ENCODE measurements around the gene RUFY1.

The RUFY1 gene

DNA sequence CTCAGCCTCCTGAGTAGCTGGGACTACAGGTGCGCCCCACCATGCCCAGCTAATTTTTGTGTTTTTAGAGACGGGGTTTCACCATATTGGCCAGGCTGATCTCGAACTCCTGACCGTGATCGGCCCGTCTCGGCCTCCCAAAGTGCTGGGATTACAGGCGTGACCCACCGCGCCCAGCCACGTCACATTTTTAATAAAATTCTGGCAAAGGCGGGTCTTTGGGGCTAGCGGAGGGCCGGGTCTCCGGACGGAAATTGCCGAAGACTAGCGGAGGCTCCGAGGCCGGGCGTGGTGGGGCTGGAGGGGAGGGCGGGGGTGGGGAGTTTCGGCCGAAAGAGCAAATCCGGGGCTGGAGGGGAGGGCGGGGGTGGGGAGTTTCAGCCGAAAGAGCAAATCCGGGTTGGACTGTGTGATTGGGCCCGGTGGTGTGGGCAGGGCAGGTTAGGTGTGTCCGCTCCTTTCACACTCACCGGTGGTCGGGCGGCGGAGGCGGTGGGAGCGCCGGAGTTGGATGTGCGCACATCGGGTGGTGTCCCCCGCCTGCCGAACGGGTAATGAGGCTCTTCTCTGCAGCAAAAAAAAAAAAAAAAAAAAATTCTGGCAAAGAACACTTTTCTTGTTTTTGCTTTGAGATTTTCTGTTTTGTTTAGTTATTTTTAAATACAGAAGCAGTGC, 27.1 kb downstream of the RUFY1 start:
- TF ChIP-seq, protein P1, sequence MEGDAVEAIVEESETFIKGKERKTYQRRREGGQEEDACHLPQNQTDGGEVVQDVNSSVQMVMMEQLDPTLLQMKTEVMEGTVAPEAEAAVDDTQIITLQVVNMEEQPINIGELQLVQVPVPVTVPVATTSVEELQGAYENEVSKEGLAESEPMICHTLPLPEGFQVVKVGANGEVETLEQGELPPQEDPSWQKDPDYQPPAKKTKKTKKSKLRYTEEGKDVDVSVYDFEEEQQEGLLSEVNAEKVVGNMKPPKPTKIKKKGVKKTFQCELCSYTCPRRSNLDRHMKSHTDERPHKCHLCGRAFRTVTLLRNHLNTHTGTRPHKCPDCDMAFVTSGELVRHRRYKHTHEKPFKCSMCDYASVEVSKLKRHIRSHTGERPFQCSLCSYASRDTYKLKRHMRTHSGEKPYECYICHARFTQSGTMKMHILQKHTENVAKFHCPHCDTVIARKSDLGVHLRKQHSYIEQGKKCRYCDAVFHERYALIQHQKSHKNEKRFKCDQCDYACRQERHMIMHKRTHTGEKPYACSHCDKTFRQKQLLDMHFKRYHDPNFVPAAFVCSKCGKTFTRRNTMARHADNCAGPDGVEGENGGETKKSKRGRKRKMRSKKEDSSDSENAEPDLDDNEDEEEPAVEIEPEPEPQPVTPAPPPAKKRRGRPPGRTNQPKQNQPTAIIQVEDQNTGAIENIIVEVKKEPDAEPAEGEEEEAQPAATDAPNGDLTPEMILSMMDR (IDR thresholded peaks at IDR 0.05; ENCODE audit: low read depth, low read length), result no peak
- no peak overlapping the region for H3K4me3 ChIP-seq (ENCODE audit: low read depth, low read length)

DNA sequence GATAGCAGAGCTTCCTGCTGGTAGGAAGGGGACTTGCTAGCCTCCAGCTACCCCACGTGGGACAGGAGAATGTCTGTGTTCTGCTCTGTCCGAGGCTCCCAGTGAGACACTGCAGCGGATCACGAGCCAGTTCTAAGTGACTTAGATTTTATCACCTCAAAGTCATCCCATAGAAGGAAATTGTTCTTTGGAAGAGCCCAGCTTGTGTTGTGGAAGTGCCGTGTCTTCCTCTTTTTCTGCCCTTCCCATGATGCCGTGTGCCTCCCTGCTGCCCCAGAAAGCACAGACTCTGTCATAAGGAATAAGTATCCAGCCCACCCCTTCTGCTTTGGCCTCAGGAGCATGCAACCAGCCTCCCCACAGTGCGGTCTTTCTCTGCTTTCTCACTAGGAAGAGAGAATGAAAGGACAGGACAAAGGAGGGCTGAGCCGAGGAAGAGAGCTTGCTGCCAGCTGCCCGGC, 35.6 kb downstream of the RUFY1 start:
- TF ChIP-seq, protein P1 (IDR thresholded peaks at IDR 0.05; ENCODE audit: low read depth, low read length), result no peak
- no peak overlapping the region for H3K4me3 ChIP-seq (ENCODE audit: low read depth, low read length)

DNA sequence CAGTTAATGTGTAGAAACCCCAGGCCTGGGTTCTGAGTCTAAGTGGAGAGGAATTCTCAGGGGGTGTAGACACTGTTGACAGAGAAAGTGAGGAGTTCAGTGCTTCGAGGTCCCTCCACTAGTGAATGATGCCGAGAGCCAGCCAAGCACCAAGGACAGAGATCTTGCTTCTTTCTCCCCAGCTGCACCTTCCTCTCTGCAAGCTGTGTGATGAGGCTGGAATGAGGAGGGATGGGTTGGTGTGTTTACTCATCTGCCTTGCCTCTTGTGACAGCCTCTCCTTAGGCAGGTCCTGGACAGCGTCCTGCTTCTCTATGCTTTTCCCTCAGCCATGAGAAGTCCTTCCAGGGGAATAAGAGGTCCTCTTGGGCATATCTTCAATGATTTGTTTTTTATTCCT, 37.8 kb downstream of the RUFY1 start:
- TF ChIP-seq, protein P1 (IDR thresholded peaks at IDR 0.05; ENCODE audit: low read depth, low read length), result no peak
- no peak overlapping the region for H3K4me3 ChIP-seq (ENCODE audit: low read depth, low read length)

DNA sequence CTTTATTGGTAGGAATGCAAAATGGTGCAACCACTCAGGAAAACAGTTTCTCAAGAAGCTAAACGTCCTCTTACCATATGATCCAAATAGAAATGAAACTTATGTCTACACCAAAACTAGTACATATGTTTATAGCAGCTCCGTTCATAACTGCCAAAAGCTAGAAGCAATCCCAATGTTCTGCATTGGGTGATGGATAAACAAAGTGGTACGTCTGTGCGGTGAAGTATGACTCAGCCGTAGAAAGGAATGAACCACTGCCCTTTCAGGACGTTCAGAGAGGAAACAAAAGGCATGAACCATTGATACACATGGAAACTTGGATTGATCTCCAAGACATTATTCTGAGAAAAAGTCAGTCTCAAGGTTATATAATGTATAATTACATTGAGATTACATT, 45.6 kb downstream of the RUFY1 start:
- H3K4me3 ChIP-seq (ENCODE audit: low read depth, low read length), result no peak overlapping the region
- TF ChIP-seq, protein P1 (IDR thresholded peaks at IDR 0.05; ENCODE audit: low read depth, low read length), result no peak

DNA sequence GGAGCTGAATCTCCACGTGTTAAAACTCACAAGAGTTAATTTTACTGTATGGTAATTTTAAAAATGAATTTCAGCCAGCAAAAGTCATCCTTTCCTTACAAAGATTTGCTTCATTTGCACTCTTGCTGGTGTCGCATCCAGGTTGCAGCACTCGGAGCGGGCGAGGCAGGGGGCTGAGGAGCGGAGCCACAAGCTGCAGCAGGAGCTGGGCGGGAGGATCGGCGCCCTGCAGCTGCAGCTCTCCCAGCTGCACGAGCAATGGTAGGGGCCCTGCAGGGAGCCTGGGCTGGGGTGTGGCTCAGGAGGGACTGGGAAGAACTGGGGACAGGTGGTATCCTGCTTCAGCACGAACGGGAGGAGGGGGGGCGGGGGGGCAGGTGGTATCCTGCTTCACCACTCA, 46.1 kb downstream of the RUFY1 start:
- H3K4me3 ChIP-seq (ENCODE audit: low read depth, low read length), result no peak overlapping the region
- TF ChIP-seq, protein P1 (IDR thresholded peaks at IDR 0.05; ENCODE audit: low read depth, low read length), result no peak

DNA sequence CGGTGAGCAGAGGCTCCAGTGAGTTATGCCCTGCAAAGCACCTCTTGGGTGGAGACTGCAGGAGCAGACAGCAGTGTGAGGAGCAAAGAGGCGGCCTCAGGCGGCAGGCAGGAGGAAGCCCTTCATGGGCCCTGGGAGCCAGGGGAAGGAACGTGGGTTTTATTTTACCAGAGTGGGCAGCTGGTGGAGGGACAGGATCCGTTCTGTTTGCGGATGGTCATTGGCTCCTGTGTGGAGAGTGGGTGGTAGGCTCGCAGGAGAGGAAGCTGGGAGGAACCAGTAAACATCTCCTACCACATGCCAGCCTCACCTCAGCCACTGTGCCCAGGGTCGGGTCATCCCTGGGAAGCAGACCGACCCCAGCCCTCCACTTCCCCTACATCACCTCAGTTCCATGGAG, 48.7 kb downstream of the RUFY1 start:
- H3K4me3 ChIP-seq (ENCODE audit: low read depth, low read length), result no peak overlapping the region
- TF ChIP-seq, protein P1 (IDR thresholded peaks at IDR 0.05; ENCODE audit: low read depth, low read length), result no peak

DNA sequence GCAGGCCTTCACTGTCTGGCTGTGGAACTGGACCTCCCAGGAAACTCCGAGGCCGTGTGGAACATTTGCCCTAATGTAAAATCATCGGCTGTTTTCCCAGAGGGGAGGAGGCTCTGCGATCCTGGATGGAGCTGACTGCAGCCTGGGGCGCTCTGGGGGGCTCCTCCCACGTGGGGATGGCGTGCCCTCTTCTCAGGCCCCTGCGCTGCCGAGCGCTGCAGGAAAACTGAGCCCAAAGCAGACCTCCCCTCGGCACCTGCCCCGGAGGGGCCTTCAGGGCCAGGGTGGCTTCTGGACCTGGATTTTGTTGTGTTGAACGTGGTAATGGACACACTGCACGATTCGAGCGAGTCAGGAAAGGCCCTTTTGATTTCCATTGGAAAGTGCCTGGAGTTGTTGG, 49.2 kb downstream of the RUFY1 start:
- TF ChIP-seq, protein P1 (IDR thresholded peaks at IDR 0.05; ENCODE audit: low read depth, low read length), result no peak
- H3K4me3 ChIP-seq (ENCODE audit: low read depth, low read length), result no peak overlapping the region

Data from WI38 (cell line).